HepG2 (cell line): Measurements from ENCODE around the gene PRPSAP1. TPM values are rescaled to one million over a fixed set of nuclear protein-coding genes. Genes with fewer than 3 reads are reported as not detected.
A peak's percentile ranks its signal among the peaks of the same experiment; 100 is the strongest.

Source experiments
- GABPB1 ChIP-seq: IDR thresholded peaks from 2 replicates; pipeline ENCODE4 v1.6.1; 2016; ENCODE audit warnings: mild to moderate bottlenecking, missing genetic modification reagents, moderate library complexity, missing compliant biosample characterization
- HNF1A ChIP-seq, 2 experiments: sonication (generic) in 1 of 2; formaldehyde crosslinking in 1 of 2; IDR thresholded peaks; 2 replicates each; pipeline versions ENCODE4 v1.4.0 to v1.6.1; 2016 to 2020; ENCODE audit warnings: borderline replicate concordance in 1 of 2, low read depth in 1 of 2, mild to moderate bottlenecking in 1 of 2, missing genetic modification reagents in 1 of 2
- HNRNPK ChIP-seq: fragments of 200-400 bp; formaldehyde crosslinking; IDR thresholded peaks from 2 replicates; pipeline ENCODE4 v1.6.1; 2018; ENCODE audit warnings: low read length, low read depth, moderate library complexity, mild to moderate bottlenecking; ENCODE audit not compliant: poor library complexity, severe bottlenecking
- STAG1 ChIP-seq: sonication (generic); formaldehyde crosslinking; IDR thresholded peaks from 2 replicates; pipeline ENCODE4 v1.4.0; 2020; ENCODE audit warnings: missing genetic modification reagents
- ZNF367 ChIP-seq: sonication (generic); formaldehyde crosslinking; IDR thresholded peaks from 2 replicates; pipeline ENCODE4 v1.4.0; 2020; ENCODE audit warnings: missing genetic modification reagents, borderline replicate concordance
- ZNF430 ChIP-seq: sonication (generic); formaldehyde crosslinking; IDR thresholded peaks from 2 replicates; pipeline ENCODE4 v1.9.0; 2021; ENCODE audit warnings: mild to moderate bottlenecking, missing genetic modification reagents
- ZNF747 ChIP-seq: sonication (generic); formaldehyde crosslinking; IDR thresholded peaks from 2 replicates; pipeline ENCODE4 v1.8.1; 2023; ENCODE audit warnings: missing genetic modification reagents, mild to moderate bottlenecking, borderline replicate concordance
- polyA plus RNA-seq, 8 experiments: library from polyadenylated mRNA; depleted of rRNA in 3 of 8; stranded (reverse) in 7 of 8; unstranded in 1 of 8; fragments of >200 nt; fragmentation: Illumina TruSeq in 4 of 8; extraction: Trizol in 4 of 8; gene quantifications; 2 replicates each; pipeline versions ENCODE4 v1.2.1 to v1.2.3, GENCODE V29; 2011 to 2016; ENCODE audit warnings: low read depth in 4 of 8, missing spikeins in 1 of 8, mixed read lengths in 1 of 8; ENCODE audit not compliant: insufficient read depth in 1 of 8
- total RNA-seq, 5 experiments: library from RNA; depleted of rRNA; stranded (reverse); fragments of >200 nt; fragmentation: Illumina TruSeq; extraction: Trizol; gene quantifications; 2 replicates each; pipeline ENCODE4 v1.2.3, GENCODE V29; 2016; ENCODE audit warnings: low read depth in 1 of 5
- TF ChIP-seq, protein P1 (sequence below): sonication (generic); formaldehyde crosslinking; conservative IDR thresholded peaks from 2 replicates; pipeline ENCODE4 v1.8.0; 2022; ENCODE audit warnings: mild to moderate bottlenecking, moderate library complexity, missing genetic modification reagents
- TF ChIP-seq, protein P2 (sequence below), 2 experiments: sonication (generic) in 1 of 2; formaldehyde crosslinking in 1 of 2; IDR thresholded peaks; 2 replicates each; pipeline versions ENCODE4 v1.6.1 to v1.9.0; 2014 to 2022; ENCODE audit warnings: antibody characterized with exemption in 1 of 2, borderline replicate concordance in 1 of 2, inconsistent platforms in 1 of 2, low read depth in 1 of 2, missing genetic modification reagents in 1 of 2
- TF ChIP-seq, protein P3 (sequence below): sonication (generic); formaldehyde crosslinking; IDR thresholded peaks from 2 replicates; pipeline ENCODE4 v1.8.1; 2022; ENCODE audit warnings: low read depth, mild to moderate bottlenecking, missing genetic modification reagents
- TF ChIP-seq, protein P4 (sequence below): IDR thresholded peaks from 2 replicates; pipeline ENCODE4 v1.6.1; 2012; ENCODE audit warnings: inconsistent platforms

PRPSAP1 gene
- total and polyA plus RNA-seq, 2 of the 13 experiments (the other 11 are each of a cell fraction or from before 2014, with no cell fraction given), result 91.1 to 314 TPM

- TF ChIP-seq, protein P1, sequence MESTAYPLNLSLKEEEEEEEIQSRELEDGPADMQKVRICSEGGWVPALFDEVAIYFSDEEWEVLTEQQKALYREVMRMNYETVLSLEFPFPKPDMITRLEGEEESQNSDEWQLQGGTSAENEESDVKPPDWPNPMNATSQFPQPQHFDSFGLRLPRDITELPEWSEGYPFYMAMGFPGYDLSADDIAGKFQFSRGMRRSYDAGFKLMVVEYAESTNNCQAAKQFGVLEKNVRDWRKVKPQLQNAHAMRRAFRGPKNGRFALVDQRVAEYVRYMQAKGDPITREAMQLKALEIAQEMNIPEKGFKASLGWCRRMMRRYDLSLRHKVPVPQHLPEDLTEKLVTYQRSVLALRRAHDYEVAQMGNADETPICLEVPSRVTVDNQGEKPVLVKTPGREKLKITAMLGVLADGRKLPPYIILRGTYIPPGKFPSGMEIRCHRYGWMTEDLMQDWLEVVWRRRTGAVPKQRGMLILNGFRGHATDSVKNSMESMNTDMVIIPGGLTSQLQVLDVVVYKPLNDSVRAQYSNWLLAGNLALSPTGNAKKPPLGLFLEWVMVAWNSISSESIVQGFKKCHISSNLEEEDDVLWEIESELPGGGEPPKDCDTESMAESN (CRISPR knock-in tag), result peak; percentile 50; the same call in 1 of the 2 replicates
- TF ChIP-seq, protein P2, sequence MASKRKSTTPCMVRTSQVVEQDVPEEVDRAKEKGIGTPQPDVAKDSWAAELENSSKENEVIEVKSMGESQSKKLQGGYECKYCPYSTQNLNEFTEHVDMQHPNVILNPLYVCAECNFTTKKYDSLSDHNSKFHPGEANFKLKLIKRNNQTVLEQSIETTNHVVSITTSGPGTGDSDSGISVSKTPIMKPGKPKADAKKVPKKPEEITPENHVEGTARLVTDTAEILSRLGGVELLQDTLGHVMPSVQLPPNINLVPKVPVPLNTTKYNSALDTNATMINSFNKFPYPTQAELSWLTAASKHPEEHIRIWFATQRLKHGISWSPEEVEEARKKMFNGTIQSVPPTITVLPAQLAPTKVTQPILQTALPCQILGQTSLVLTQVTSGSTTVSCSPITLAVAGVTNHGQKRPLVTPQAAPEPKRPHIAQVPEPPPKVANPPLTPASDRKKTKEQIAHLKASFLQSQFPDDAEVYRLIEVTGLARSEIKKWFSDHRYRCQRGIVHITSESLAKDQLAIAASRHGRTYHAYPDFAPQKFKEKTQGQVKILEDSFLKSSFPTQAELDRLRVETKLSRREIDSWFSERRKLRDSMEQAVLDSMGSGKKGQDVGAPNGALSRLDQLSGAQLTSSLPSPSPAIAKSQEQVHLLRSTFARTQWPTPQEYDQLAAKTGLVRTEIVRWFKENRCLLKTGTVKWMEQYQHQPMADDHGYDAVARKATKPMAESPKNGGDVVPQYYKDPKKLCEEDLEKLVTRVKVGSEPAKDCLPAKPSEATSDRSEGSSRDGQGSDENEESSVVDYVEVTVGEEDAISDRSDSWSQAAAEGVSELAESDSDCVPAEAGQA (IDR thresholded peaks at IDR 0.05; ENCODE audit: low read depth), result peak; percentile 86; the same call in 1 of the 2 replicates
- TF ChIP-seq, protein P2 (CRISPR knock-in tag; IDR thresholded peaks at IDR 0.05; ENCODE audit: borderline replicate concordance), result no peak
- TF ChIP-seq STAG1 (CRISPR knock-in tag) (no peak), ZNF367 (CRISPR knock-in tag) (no peak), HNF1A (IDR thresholded peaks at IDR 0.05; ENCODE audit: low read depth) (no peak), HNF1A (CRISPR knock-in tag; IDR thresholded peaks at IDR 0.05; ENCODE audit: borderline replicate concordance) (0 out of 2 replicates have a peak, but pooled peaks have one; percentile 57), ZNF430 (CRISPR knock-in tag) (0 out of 2 replicates have a peak, but pooled peaks have one; percentile 55), ZNF747 (CRISPR knock-in tag) (peak; percentile 51; the same call in 1 of the 2 replicates), HNRNPK (peak; percentile 62), GABPB1 (CRISPR knock-in tag) (peak; percentile 65; the same call in 1 of the 2 replicates)
- TF ChIP-seq, protein P3, sequence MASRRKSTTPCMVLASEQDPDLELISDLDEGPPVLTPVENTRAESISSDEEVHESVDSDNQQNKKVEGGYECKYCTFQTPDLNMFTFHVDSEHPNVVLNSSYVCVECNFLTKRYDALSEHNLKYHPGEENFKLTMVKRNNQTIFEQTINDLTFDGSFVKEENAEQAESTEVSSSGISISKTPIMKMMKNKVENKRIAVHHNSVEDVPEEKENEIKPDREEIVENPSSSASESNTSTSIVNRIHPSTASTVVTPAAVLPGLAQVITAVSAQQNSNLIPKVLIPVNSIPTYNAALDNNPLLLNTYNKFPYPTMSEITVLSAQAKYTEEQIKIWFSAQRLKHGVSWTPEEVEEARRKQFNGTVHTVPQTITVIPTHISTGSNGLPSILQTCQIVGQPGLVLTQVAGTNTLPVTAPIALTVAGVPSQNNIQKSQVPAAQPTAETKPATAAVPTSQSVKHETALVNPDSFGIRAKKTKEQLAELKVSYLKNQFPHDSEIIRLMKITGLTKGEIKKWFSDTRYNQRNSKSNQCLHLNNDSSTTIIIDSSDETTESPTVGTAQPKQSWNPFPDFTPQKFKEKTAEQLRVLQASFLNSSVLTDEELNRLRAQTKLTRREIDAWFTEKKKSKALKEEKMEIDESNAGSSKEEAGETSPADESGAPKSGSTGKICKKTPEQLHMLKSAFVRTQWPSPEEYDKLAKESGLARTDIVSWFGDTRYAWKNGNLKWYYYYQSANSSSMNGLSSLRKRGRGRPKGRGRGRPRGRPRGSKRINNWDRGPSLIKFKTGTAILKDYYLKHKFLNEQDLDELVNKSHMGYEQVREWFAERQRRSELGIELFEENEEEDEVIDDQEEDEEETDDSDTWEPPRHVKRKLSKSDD (CRISPR knock-in tag), result 0 out of 2 replicates have a peak, but pooled peaks have one; percentile 42
- TF ChIP-seq, protein P4, sequence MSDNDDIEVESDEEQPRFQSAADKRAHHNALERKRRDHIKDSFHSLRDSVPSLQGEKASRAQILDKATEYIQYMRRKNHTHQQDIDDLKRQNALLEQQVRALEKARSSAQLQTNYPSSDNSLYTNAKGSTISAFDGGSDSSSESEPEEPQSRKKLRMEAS, result peak; percentile 74
Observed at GRCh38 chr17:76265624-76266243, 88.0 kb downstream of the PRPSAP1 start (continued).
